ENCODE measurements around the gene ALDH8A1.

ALDH8A1 gene, protein sequence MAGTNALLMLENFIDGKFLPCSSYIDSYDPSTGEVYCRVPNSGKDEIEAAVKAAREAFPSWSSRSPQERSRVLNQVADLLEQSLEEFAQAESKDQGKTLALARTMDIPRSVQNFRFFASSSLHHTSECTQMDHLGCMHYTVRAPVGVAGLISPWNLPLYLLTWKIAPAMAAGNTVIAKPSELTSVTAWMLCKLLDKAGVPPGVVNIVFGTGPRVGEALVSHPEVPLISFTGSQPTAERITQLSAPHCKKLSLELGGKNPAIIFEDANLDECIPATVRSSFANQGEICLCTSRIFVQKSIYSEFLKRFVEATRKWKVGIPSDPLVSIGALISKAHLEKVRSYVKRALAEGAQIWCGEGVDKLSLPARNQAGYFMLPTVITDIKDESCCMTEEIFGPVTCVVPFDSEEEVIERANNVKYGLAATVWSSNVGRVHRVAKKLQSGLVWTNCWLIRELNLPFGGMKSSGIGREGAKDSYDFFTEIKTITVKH

GRCh38 chr6:134949927-134950326, at the start of gene ALDH8A1:
ALDH8A1 (minus strand) TSS chr6:134950101; CDS start chr6:134950053, 48 bp downstream.
- no peak for DNase-seq

DNA sequence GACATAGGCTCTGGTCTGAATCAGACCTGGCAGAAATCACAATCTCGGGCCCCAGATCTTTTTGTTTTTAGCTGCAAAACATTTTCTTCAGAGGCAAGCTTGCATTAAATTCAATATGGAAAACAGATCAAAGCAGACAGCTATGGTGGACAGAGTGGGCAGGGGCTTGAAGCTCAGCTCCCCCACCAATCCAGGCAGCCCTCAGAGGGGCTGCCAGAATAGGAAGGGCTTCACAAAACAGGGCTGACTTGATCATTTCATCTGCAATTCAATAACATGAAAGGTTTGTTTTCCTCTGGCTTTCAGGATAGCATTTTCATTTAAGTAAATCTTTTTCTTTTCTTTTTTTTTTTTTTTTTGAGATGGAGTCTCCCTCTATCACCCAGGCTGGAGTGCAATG, 49.2 kb upstream of the ALDH8A1 start:
- DNase-seq, result no peak

GRCh38 chr6:134997133-134997995, 47.5 kb upstream of the ALDH8A1 start:
- no peak for DNase-seq

DNA sequence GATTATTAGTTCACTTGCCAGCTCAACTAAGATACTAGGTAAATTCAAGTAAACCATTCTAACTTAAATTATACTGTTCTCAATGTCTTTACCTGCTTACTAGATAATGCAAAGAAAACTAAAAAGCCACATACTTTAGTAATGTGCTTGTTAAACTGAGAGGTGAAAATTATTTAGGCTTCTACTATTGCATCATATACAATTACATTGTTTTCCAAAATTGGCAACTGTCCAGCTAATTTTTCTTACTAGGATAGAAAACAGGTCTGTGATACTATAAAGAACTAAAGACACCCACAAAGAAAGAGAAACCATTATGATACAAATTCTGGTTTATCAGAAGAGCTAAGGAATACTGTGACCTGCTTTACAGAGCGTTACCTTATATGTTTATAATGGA, 45.6 kb upstream of the ALDH8A1 start:
- no peak for DNase-seq

DNA sequence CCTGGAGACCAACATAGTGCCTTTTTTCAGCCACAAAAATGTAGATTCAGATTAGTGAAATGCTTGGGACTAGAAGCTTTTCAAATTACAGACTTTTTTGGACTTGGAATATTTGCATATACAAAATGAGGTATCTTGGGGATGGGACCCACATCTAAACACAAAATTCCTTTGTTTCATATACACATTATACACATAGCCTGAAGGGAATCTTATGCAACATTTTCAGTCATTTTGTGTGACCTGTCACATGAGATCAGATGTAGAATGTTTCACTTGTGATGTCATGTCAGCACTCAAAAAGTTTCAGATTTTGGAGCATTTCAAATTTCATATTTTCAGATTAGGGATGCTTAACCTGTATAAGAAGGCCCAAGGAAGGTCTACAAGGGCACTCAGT, 44.5 kb upstream of the ALDH8A1 start:
- DNase-seq, result no peak

- no peak for DNase-seq
These were observed 42.3 kb upstream of the ALDH8A1 start for GRCh38 chr6:134992155-134992554.

- DNase-seq, result no peak
These were observed 40.4 kb upstream of the ALDH8A1 start for GRCh38 chr6:134990262-134990661.

DNA sequence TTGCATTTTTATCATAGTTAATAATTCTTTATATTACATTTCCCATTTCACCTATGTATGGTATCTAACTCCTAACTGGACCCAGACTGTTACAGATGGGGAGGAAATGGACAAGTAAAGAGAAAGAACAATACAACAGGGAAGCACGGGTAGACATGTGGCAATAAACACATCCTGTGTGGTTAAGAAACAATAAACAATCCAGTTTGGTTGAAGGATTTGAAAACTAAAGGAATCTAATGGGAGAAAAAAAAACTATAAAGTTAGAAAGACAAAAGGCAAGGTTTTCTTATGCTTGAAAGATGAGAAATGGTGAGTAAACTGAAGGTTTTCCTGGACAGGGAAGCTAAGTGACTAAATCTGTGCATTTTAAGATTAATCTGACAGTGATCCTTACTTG, 34.9 kb upstream of the ALDH8A1 start:
- no peak for DNase-seq

DNA sequence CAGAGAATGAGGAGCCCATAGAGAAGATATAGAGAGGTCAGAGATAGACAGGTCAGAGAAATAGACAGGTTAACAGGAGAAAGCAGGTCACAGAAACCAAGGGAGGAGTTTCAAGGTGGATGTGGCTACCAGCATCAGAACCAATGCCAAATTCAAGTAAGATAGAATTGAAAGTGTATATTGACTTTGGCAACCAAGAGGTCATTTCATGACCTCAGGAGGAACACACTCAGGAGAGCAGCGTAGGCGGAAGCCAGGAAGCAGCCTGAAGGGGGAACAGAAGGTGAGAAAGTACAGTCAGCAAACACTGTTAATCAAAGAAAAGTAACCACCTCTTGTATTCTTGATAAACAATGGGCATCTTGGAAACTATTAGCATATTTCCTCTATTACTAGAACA, 33.9 kb upstream of the ALDH8A1 start:
- no peak for DNase-seq

DNA sequence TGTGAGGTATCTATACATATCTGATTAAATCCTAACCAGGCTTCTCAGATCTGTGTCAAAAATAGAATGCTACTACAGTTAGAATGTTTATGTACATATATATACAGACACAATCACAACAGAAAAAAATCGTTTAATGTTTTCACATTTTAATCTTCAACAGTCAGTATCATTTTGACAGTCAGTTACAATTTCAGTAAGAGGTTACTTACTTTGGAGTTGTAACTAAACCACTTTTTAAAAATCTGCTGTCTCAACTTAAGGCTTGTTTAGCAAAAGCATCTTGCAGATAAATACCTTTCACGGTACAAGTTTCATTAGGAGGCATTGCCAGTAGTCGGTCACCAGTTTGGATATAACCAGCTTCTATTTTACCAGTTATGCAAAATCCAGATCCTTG, 32.3 kb upstream of the ALDH8A1 start:
- DNase-seq, result no peak

DNA sequence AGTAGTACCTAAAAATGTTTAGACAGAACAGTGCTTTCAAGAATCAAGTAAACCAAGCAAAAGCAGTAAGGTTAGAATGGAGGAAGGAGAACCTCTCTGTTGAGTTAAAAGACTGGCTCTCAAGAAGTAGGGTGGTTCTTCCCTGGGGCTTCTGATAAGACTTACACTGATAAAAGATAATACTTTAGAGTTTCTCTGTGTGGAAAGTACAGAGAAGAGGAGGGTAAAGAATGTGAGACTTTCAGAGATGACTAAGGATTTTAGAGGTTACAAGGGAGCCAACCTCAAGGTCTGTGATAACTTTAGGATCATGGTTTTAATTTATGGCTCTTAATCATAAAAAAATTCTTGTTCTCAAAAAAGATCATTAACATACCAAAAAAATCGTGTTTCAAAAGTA, 30.9 kb upstream of the ALDH8A1 start:
- no peak for DNase-seq

- no peak for DNase-seq
These were observed 29.2 kb upstream of the ALDH8A1 start for GRCh38 chr6:134979142-134979541.

GRCh38 chr6:134974370-134974769, 24.5 kb upstream of the ALDH8A1 start:
- no peak for DNase-seq

GRCh38 chr6:134967711-134968110, 17.8 kb upstream of the ALDH8A1 start:
- DNase-seq, result no peak

- DNase-seq, result no peak
These were observed 14.7 kb upstream of the ALDH8A1 start for GRCh38 chr6:134964451-134965203.

DNA sequence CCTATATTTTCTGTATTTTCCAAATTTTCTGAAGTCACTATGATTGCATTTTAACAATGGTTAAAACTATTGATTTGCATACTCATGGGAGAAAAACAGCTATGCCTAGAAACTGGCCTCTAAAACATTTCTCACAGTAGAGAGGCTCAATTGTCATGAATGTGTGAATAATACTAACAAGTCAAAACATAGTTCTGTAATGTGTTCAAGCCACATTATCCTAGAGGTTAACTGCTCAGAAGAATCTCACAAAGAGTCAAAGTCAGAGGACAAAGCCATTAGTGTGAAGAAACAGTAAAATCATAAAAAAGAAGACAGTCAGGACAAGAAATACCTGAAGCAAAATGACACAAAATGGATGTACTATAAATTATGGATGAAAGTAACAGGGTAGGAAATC, 12.5 kb upstream of the ALDH8A1 start:
- DNase-seq, result no peak

GRCh38 chr6:134961366-134961765, 11.5 kb upstream of the ALDH8A1 start:
- no peak for DNase-seq

DNA sequence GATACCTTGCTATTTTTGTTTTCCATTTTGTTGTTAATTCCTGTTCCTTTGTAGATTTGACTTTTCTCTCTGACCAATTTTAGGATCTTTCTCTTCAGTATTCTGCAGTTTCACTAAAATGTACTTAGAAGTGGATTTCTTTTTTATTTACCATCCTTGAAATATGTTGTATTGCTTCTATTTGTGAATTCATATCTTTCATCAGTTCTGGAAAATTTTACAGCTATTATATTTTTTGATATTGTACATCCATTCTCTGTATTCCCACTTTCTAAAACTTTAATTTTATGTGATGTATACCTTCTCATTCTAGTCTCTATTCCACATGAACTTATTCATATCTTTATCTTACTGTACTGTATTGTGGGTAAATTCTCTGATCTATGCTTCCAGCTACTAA, 9.7 kb upstream of the ALDH8A1 start:
- no peak for DNase-seq

GRCh38 chr6:134956676-134957075, 6.8 kb upstream of the ALDH8A1 start:
- DNase-seq, result no peak

- DNase-seq, result no peak
These were observed 6.1 kb upstream of the ALDH8A1 start for GRCh38 chr6:134956032-134956431.

DNA sequence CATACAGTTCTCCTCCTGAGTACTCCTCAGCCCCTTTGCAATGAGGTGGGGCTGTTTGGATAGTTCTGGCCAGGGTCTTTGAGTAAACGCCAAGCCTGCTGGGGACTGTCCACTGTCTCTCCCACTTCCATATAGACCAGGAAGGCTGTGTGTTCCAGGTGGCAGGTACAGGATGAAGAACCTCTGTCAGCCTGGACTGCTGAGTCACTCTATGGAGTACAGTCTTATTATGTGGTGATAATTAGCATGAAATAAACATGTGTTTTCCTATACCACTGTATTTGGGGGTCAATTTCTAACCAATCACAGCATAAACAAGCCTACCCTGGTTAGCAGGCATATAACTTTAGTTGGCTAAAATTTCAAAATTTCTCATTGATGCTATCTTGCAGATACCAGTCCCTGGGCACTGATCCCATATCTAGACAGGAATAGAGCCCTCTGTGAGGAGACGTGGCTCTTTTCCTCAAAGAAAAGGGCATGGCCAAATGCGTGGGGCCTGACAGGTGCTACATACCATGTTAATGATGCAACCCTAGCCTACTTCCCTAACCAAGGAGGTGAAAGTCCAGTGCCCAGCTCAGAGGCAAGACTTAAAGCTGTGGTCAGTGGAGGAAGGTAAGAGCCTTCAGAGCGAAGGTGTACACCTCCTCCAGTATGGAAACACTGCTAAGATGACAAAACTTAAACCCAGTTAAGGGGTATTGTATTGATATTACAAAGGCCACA, 4.5 kb upstream of the ALDH8A1 start:
- DNase-seq, result no peak

Measured in anterior cingulate cortex (tissue), 58 donors.